Hepatocyte (in vitro differentiated cells): Measurements from ENCODE around the gene ANKRD11. TPM values are rescaled to one million over a fixed set of nuclear protein-coding genes. Genes with fewer than 3 reads are reported as not detected.

Source experiments
- DNase-seq: peaks from one replicate; pipeline ENCODE4 v3.0.0-alpha.2; 2016; ENCODE audit warnings: low spot score
- H2AFZ ChIP-seq: fragments of 200-600 bp; sonication (generic); 2 replicates; pipeline ENCODE4 v1.6.0; 2016; ENCODE audit warnings: antibody characterized with exemption, mild to moderate bottlenecking
- H3K27ac ChIP-seq: fragments of 200-600 bp; sonication (generic); 2 replicates; pipeline ENCODE4 v1.5.1; 2016; ENCODE audit warnings: mild to moderate bottlenecking
- H3K27me3 ChIP-seq: fragments of 200-600 bp; sonication (generic); 2 replicates; pipeline ENCODE4 v1.6.1; 2016
- H3K36me3 ChIP-seq: fragments of 200-600 bp; sonication (generic); replicated peaks from 2 replicates; pipeline ENCODE4 v1.5.1; 2016; ENCODE audit warnings: low read depth; ENCODE audit not compliant: insufficient read depth
- H3K4me1 ChIP-seq: fragments of 200-600 bp; sonication (generic); 2 replicates; pipeline ENCODE4 v1.5.1; 2016; ENCODE audit warnings: mild to moderate bottlenecking, moderate library complexity; ENCODE audit not compliant: insufficient read depth
- H3K4me2 ChIP-seq: fragments of 200-600 bp; sonication (generic); 2 replicates; pipeline ENCODE4 v1.6.0; 2016
- H3K4me3 ChIP-seq: fragments of 200-600 bp; sonication (generic); 2 replicates; pipeline ENCODE4 v1.5.1; 2016; ENCODE audit warnings: mild to moderate bottlenecking
- H3K79me2 ChIP-seq: fragments of 200-600 bp; sonication (generic); 2 replicates; pipeline ENCODE4 v1.6.0; 2017; ENCODE audit warnings: mild to moderate bottlenecking
- H3K9me2 ChIP-seq: fragments of 200-600 bp; sonication (generic); replicated peaks from 2 replicates; pipeline ENCODE4 v1.6.0; 2017; ENCODE audit warnings: mild to moderate bottlenecking; ENCODE audit not compliant: insufficient read depth
- H3K9me3 ChIP-seq: fragments of 200-600 bp; sonication (generic); 2 replicates; pipeline ENCODE4 v1.5.1; 2016; ENCODE audit warnings: low read depth, mild to moderate bottlenecking
- H4K20me1 ChIP-seq: fragments of 200-600 bp; sonication (generic); 2 replicates; pipeline ENCODE4 v1.6.0; 2016; ENCODE audit warnings: mild to moderate bottlenecking; ENCODE audit not compliant: insufficient read depth, poor library complexity, severe bottlenecking
- EZH2 ChIP-seq: fragments of 200-600 bp; sonication (generic); IDR thresholded peaks from 2 replicates; pipeline ENCODE4 v1.6.1; 2016; ENCODE audit warnings: antibody characterized with exemption, mild to moderate bottlenecking, borderline replicate concordance
- EZH2phosphoT487 ChIP-seq: fragments of 200-600 bp; sonication (generic); IDR thresholded peaks from one replicate; pipeline ENCODE4 v1.6.1; 2018; ENCODE audit warnings: antibody characterized with exemption, mild to moderate bottlenecking, low read depth, moderate library complexity; ENCODE audit not compliant: unreplicated experiment, severe bottlenecking
- WGBS: methylation state at CpG from one replicate; pipeline ENCODE4 v1.1.6; 2016; ENCODE audit warnings: low lambda C conversion rate; ENCODE audit errors: missing lambda C conversion rate; 5-methylcytosine and 5-hydroxymethylcytosine counted together
- polyA plus RNA-seq: library from polyadenylated mRNA; unstranded; fragments of >200 nt; fragmentation: Nextera tagmentation; extraction: Ambion mirVana; gene quantifications from 2 replicates; pipeline ENCODE4 v1.2.1, GENCODE V29; 2016
- total RNA-seq: library from RNA; depleted of rRNA; stranded (reverse); fragments of >200 nt; gene quantifications from 2 replicates; pipeline ENCODE4 v1.2.3, GENCODE V29; 2014
- TF ChIP-seq, protein P1 (sequence below): fragments of 200-600 bp; sonication (generic); IDR thresholded peaks from 2 replicates; pipeline ENCODE4 v1.5.1; 2016; ENCODE audit warnings: antibody characterized with exemption, mild to moderate bottlenecking; ENCODE audit not compliant: poor library complexity

Gene ANKRD11
- total and polyA plus RNA-seq, 2 experiments from 2014 or later: 48.7 to 130 TPM

GRCh38 chr16:89519881-89520280 is 29.5 kb upstream of the ANKRD11 start:
- H3K4me2 ChIP-seq: no peak overlapping the region
- no peak for TF ChIP-seq EZH2
- TF ChIP-seq, protein P1, sequence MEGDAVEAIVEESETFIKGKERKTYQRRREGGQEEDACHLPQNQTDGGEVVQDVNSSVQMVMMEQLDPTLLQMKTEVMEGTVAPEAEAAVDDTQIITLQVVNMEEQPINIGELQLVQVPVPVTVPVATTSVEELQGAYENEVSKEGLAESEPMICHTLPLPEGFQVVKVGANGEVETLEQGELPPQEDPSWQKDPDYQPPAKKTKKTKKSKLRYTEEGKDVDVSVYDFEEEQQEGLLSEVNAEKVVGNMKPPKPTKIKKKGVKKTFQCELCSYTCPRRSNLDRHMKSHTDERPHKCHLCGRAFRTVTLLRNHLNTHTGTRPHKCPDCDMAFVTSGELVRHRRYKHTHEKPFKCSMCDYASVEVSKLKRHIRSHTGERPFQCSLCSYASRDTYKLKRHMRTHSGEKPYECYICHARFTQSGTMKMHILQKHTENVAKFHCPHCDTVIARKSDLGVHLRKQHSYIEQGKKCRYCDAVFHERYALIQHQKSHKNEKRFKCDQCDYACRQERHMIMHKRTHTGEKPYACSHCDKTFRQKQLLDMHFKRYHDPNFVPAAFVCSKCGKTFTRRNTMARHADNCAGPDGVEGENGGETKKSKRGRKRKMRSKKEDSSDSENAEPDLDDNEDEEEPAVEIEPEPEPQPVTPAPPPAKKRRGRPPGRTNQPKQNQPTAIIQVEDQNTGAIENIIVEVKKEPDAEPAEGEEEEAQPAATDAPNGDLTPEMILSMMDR: no peak
- no peak for TF ChIP-seq EZH2phosphoT487
- H4K20me1 ChIP-seq: peaks cover 13% of the 10 kb centered on the region
- no peak overlapping the region for H3K4me3 ChIP-seq
- no peak overlapping the region for H2AFZ ChIP-seq
- no peaks in the 10 kb centered on the region for H3K36me3 ChIP-seq
- DNase-seq: no peak
- no peak overlapping the region for H3K27ac ChIP-seq
- no peaks in the 10 kb centered on the region for H3K9me3 ChIP-seq
- peaks cover 55% of the 10 kb centered on the region for H3K79me2 ChIP-seq
- no peaks in the 10 kb centered on the region for H3K9me2 ChIP-seq
- 93% methylated on average over 14 of the region's 15 CpGs for WGBS
- H3K4me1 ChIP-seq: no peaks in the 10 kb centered on the region
- no peaks in the 10 kb centered on the region for H3K27me3 ChIP-seq

DNA sequence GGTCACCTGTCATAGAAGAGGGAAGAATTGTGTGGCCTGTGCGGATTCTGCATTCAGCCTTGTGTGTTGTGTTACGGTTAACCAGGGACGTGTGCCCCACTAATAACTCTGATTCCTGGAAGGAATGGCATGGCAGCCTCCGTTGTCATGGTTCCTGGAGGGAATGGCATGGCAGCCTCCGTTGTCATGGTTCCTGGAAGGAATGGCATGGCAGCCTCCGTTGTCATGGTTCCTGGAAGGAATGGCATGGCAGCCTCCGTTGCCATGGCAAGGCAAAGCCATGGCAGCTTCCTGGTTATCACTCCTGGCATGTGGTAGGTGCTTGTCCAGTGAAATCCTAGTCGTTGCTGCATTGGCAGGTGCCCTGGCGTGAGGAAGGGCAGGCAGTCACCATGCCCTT is 26.8 kb upstream of the ANKRD11 start:
- TF ChIP-seq, protein P1: no peak
- TF ChIP-seq EZH2 (no peak), EZH2phosphoT487 (no peak)
- peaks cover 73% of the 10 kb centered on the region for H3K79me2 ChIP-seq
- no peaks in the 10 kb centered on the region for H3K36me3 ChIP-seq
- 81% methylated on average over 9 of the region's 9 CpGs for WGBS
- H3K9me2 ChIP-seq: no peaks in the 10 kb centered on the region
- peaks cover 13% of the 10 kb centered on the region for H4K20me1 ChIP-seq
- H2AFZ ChIP-seq: no peak overlapping the region
- H3K4me3 ChIP-seq: no peak overlapping the region
- no peaks in the 10 kb centered on the region for H3K27me3 ChIP-seq
- H3K4me2 ChIP-seq: no peak overlapping the region
- no peaks in the 10 kb centered on the region for H3K9me3 ChIP-seq
- H3K4me1 ChIP-seq: no peaks in the 10 kb centered on the region
- no peak for DNase-seq
- H3K27ac ChIP-seq: no peak overlapping the region

DNA sequence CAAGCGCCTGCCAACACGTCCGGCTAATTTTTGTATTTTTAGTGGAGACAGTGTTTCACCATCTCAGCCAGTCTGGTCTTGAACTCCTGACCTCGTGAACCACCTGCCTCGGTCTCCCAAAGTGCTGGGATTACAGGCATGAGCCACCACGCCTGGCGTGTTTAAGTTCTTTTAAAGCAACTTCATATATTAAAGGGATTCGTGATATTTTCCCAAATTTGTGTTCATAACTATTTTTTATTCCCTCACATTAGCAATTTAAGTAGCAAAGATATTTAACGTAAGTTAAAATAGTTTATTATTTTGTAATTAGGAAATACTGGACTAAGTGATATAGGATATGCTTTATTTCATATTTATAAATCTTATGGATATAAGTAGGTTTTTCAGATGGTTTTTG is 22.1 kb upstream of the ANKRD11 start:
- H3K36me3 ChIP-seq: no peaks in the 10 kb centered on the region

More for the DNA sequence above, 22.1 kb upstream of the ANKRD11 start:
- no peaks in the 10 kb centered on the region for H3K27me3 ChIP-seq
- no peaks in the 10 kb centered on the region for H3K9me3 ChIP-seq
- H3K4me2 ChIP-seq: no peak overlapping the region
- DNase-seq: no peak
- H2AFZ ChIP-seq: no peak overlapping the region
- no peaks in the 10 kb centered on the region for H3K9me2 ChIP-seq
- no peak overlapping the region for H3K4me3 ChIP-seq
- no peak for TF ChIP-seq EZH2
- TF ChIP-seq, protein P1: no peak
- TF ChIP-seq EZH2phosphoT487: no peak
- H3K27ac ChIP-seq: no peak overlapping the region
- H3K4me1 ChIP-seq: peaks cover 2% of the 10 kb centered on the region
- peaks cover 14% of the 10 kb centered on the region for H4K20me1 ChIP-seq
- WGBS: 96% methylated on average over 9 of the region's 9 CpGs
- H3K79me2 ChIP-seq: peaks cover 77% of the 10 kb centered on the region
